SK-N-SH (cell line): ENCODE results near the gene ALOXE3. TPM values are rescaled to one million over a fixed set of nuclear protein-coding genes. Genes with fewer than 3 reads are reported as not detected.
"Not testable (repeated sequence)": the region's sequence is repeated elsewhere in the genome, so short reads cannot be mapped to it uniquely, and the experiment has no call there.

Source experiments
- CTCF ChIA-PET: fragments of 300-600, 350-600 bp; formaldehyde crosslinking; extraction: SDS; loops from one replicate; lab custom pipeline; 2021; lab: Yijun Ruan, JAX
- POLR2A ChIA-PET: fragments of 350-600 bp; sonication (Branson Sonifier 250); formaldehyde crosslinking; extraction: SDS; loops from one replicate; lab custom pipeline; 2020; ENCODE audit warnings: antibody characterized with exemption, inconsistent platforms; lab: Yijun Ruan, JAX
- DNase-seq: peaks from one replicate; pipeline ENCODE4 v3.0.0; 2012
- H2AFZ ChIP-seq: fragments of 200-600 bp; sonication (generic); 2 replicates; pipeline ENCODE4 v1.8.1; 2016; ENCODE audit warnings: antibody characterized with exemption, mild to moderate bottlenecking, low read depth
- H3F3A ChIP-seq: fragments of 200-600 bp; sonication (generic); replicated peaks from 2 replicates; pipeline ENCODE3; 2016; ENCODE audit warnings: antibody characterized with exemption, mild to moderate bottlenecking; ENCODE audit not compliant: insufficient read depth
- H3K27ac ChIP-seq, 2 experiments: fragments of 200-500 bp in 1 of 2; fragments of 200-600 bp in 1 of 2; sonication (Bioruptor generic) in 1 of 2; sonication (generic), shearing (Covaris generic) in 1 of 2; 2 replicates each; pipeline versions ENCODE4 v1.5.1 to v1.6.1; 2014 to 2016; ENCODE audit warnings: low read depth in 2 of 2, inconsistent platforms in 1 of 2, low read length in 1 of 2, mild to moderate bottlenecking in 1 of 2, mixed read lengths in 1 of 2
- H3K27me3 ChIP-seq: fragments of 200-600 bp; sonication (generic), shearing (Covaris generic); 2 replicates; pipeline ENCODE4 v1.6.1; 2016; ENCODE audit warnings: mixed run types; ENCODE audit not compliant: insufficient read depth
- H3K36me3 ChIP-seq, 2 experiments: fragments of 200-500 bp in 1 of 2; fragments of 200-600 bp in 1 of 2; sonication (Bioruptor generic) in 1 of 2; sonication (generic) in 1 of 2; replicated peaks in 1 of 2; 2 replicates each; pipeline versions ENCODE3 to v1.5.1; 2014 to 2016; ENCODE audit warnings: low read length in 1 of 2, mild to moderate bottlenecking in 1 of 2; ENCODE audit not compliant: insufficient read depth in 2 of 2, control insufficient read depth in 1 of 2
- H3K4me1 ChIP-seq, 2 experiments: fragments of 200-500 bp in 1 of 2; fragments of 200-600 bp in 1 of 2; sonication (Bioruptor generic) in 1 of 2; sonication (generic), shearing (Covaris generic) in 1 of 2; 2 replicates each; pipeline versions ENCODE4 v1.5.1 to v1.6.1; 2014 to 2016; ENCODE audit warnings: low read depth in 1 of 2, low read length in 1 of 2, mixed run types in 1 of 2; ENCODE audit not compliant: insufficient read depth in 2 of 2, control insufficient read depth in 1 of 2
- H3K4me2 ChIP-seq: fragments of 200-600 bp; sonication (generic), shearing (Covaris generic); 2 replicates; pipeline ENCODE4 v1.6.1; 2017; ENCODE audit warnings: mixed run types
- H3K4me3 ChIP-seq, 2 experiments: fragments of 200-500 bp in 1 of 2; fragments of 200-600 bp in 1 of 2; sonication (Bioruptor generic) in 1 of 2; sonication (generic), shearing (Covaris generic) in 1 of 2; 2 replicates each; pipeline versions ENCODE4 v1.5.1 to v1.8.1; 2014 to 2016; ENCODE audit warnings: low read depth in 2 of 2, inconsistent platforms in 1 of 2, low read length in 1 of 2, mild to moderate bottlenecking in 1 of 2, mixed read lengths in 1 of 2, moderate library complexity in 1 of 2
- H3K79me2 ChIP-seq: fragments of 200-600 bp; sonication (generic); 2 replicates; pipeline ENCODE4 v1.8.1; 2017; ENCODE audit warnings: mild to moderate bottlenecking; ENCODE audit not compliant: insufficient read depth
- H3K9ac ChIP-seq: fragments of 200-600 bp; sonication (generic); 2 replicates; pipeline ENCODE4 v1.6.1; 2017; ENCODE audit warnings: mixed run types
- H3K9me2 ChIP-seq: fragments of 200-600 bp; sonication (generic); 2 replicates; pipeline ENCODE4 v1.6.1; 2017; ENCODE audit warnings: mixed run types
- H3K9me3 ChIP-seq: fragments of 200-600 bp; sonication (generic); 2 replicates; pipeline ENCODE4 v1.6.1; 2017; ENCODE audit warnings: mixed run types, mild to moderate bottlenecking, moderate library complexity
- H4K20me1 ChIP-seq: fragments of 200-600 bp; sonication (generic); 2 replicates; pipeline ENCODE4 v1.6.1; 2017; ENCODE audit warnings: mild to moderate bottlenecking, mixed run types; ENCODE audit not compliant: insufficient read depth
- CHD2 ChIP-seq: fragments of 150-350 bp; IDR thresholded peaks from 2 replicates; pipeline ENCODE4 v1.6.1; 2018; ENCODE audit warnings: low read length; ENCODE audit not compliant: partially characterized antibody
- FOXJ3 ChIP-seq: sonication (generic); formaldehyde crosslinking; IDR thresholded peaks from 2 replicates; pipeline ENCODE4 v1.5.1; 2020; ENCODE audit warnings: mild to moderate bottlenecking, missing genetic modification reagents
- GABPA ChIP-seq: IDR thresholded peaks from 2 replicates; pipeline ENCODE4 v1.4.0; 2012; ENCODE audit warnings: low read depth, mild to moderate bottlenecking
- MEF2A ChIP-seq: IDR thresholded peaks from 2 replicates; pipeline ENCODE4 v1.4.0; 2012; ENCODE audit warnings: low read depth, borderline replicate concordance
- MXI1 ChIP-seq: IDR thresholded peaks from 2 replicates; pipeline ENCODE4 v1.6.1; 2012; ENCODE audit warnings: mild to moderate bottlenecking, low read depth, low read length, improper control_type of control experiment
- NFIC ChIP-seq: IDR thresholded peaks from 2 replicates; pipeline ENCODE4 v1.4.0; 2012; ENCODE audit warnings: borderline replicate concordance
- NRF1 ChIP-seq: IDR thresholded peaks from 2 replicates; pipeline ENCODE4 v1.6.1; 2012; ENCODE audit warnings: low read depth, mild to moderate bottlenecking, low read length
- POLR2AphosphoS5 ChIP-seq: IDR thresholded peaks from 2 replicates; pipeline ENCODE4 v1.6.1; 2012; ENCODE audit warnings: low read depth, low read length
- RAD21 ChIP-seq: IDR thresholded peaks from 2 replicates; pipeline ENCODE4 v1.6.1; 2012; ENCODE audit warnings: mild to moderate bottlenecking, low read length
- RCOR1 ChIP-seq: fragments of 150-350 bp; IDR thresholded peaks from 2 replicates; pipeline ENCODE4 v1.6.1; 2017; ENCODE audit warnings: antibody characterized with exemption, low read length
- RFX5 ChIP-seq: IDR thresholded peaks from 2 replicates; pipeline ENCODE4 v1.6.1; 2012; ENCODE audit warnings: mild to moderate bottlenecking, improper control_type of control experiment, low read length
- SMC3 ChIP-seq: IDR thresholded peaks from 2 replicates; pipeline ENCODE4 v1.6.1; 2012; ENCODE audit warnings: low read depth, low read length, improper control_type of control experiment
- TCF12 ChIP-seq: IDR thresholded peaks from 2 replicates; pipeline ENCODE4 v1.4.0; 2012
- TEAD4 ChIP-seq: IDR thresholded peaks from 2 replicates; pipeline ENCODE4 v1.4.0; 2012; ENCODE audit warnings: mild to moderate bottlenecking, borderline replicate concordance; ENCODE audit not compliant: insufficient read depth
- USF1 ChIP-seq: IDR thresholded peaks from 2 replicates; pipeline ENCODE4 v1.4.0; 2012; ENCODE audit warnings: low read depth, borderline replicate concordance
- WGBS: methylation state at CpG from one replicate; pipeline ENCODE4 v1.1.6; 2017; ENCODE audit warnings: low lambda C conversion rate; 5-methylcytosine and 5-hydroxymethylcytosine counted together
- polyA plus RNA-seq, 3 experiments: library from polyadenylated mRNA; depleted of rRNA; stranded (reverse); fragments of >200 nt; gene quantifications; 2 replicates each; pipeline ENCODE4 v1.2.3, GENCODE V29; 2012
- TF ChIP-seq, protein P1 (sequence below): IDR thresholded peaks from 2 replicates; pipeline ENCODE4 v1.4.0; 2012; ENCODE audit warnings: low read depth, borderline replicate concordance
- TF ChIP-seq, protein P2 (sequence below): fragments of 200-600 bp; sonication (generic); IDR thresholded peaks from 2 replicates; pipeline ENCODE4 v1.6.1; 2017; ENCODE audit warnings: antibody characterized with exemption, mild to moderate bottlenecking, moderate library complexity
- TF ChIP-seq, protein P3 (sequence below): IDR thresholded peaks from 2 replicates; pipeline ENCODE4 v1.4.0; 2012; ENCODE audit warnings: low read depth

The ALOXE3 gene
- polyA plus RNA-seq, 1 of the 3 experiments (the other 2 are of a cell fraction), result 0.46 TPM

- TF ChIP-seq, protein P1, sequence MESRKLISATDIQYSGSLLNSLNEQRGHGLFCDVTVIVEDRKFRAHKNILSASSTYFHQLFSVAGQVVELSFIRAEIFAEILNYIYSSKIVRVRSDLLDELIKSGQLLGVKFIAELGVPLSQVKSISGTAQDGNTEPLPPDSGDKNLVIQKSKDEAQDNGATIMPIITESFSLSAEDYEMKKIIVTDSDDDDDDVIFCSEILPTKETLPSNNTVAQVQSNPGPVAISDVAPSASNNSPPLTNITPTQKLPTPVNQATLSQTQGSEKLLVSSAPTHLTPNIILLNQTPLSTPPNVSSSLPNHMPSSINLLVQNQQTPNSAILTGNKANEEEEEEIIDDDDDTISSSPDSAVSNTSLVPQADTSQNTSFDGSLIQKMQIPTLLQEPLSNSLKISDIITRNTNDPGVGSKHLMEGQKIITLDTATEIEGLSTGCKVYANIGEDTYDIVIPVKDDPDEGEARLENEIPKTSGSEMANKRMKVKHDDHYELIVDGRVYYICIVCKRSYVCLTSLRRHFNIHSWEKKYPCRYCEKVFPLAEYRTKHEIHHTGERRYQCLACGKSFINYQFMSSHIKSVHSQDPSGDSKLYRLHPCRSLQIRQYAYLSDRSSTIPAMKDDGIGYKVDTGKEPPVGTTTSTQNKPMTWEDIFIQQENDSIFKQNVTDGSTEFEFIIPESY, result no peak
- TF ChIP-seq MEF2A, result no peak
- no peak for TF ChIP-seq CHD2
- TF ChIP-seq USF1, result no peak
- no peak for TF ChIP-seq SMC3
Observed at GRCh38 chr17:8080208-8080798, 38.0 kb downstream of the ALOXE3 start (continued).

DNA sequence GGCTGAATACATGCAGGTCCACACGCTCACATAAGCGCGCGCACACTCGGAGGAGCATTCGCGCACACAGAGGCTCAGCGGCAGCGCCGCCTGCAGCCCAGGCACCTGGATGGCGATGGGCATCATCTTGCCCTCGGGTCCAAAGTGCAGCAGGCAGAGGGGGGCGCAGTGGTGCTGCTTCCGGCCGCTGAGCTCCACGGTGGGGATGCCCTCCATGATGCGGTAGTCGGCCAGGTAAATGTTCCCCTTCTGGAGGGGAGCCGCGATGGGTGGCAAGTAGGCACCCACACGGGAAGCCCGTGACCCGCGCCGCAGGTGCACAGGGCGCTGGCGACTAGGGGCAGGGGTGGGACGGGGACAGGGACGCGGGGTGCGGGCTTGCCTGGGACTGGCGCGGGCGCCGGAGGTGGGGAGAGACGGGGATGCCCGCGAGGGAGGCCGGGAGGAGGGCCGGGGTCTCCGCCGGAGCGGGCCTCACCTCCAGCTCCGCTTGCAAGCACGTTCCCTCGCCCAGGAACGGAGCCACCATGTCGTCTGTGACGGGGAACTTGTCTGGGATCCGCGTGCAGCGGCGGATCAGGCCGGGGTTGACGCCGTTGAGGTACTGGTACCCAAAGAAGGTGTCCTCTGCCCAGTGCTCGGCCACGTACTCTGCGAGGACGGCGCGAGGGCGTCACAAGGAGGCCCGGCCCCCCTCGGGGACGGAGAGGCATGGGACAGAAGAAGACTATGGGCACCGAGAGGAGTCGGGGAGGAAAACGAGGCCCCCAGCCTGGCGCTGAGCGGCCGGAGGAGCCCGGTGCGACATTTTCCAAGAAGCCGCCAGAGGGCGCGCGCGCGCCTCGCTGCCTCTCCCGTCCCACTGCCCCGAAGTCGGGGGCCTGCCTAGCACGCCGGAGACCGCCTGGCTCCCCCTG lies 38.8 kb downstream of the ALOXE3 start:
- ChIA-PET POLR2A (interaction anchor here (0.7 kb wide), 1 partner anchor 216 kb away, joined by 3 read pairs; no protein-coding TSS in a partner anchor), CTCF (interaction anchor here (0.6 to 20.8 kb wide), 35 partner anchors 9 to 234 kb away, joined by 3 to 390 read pairs (median 4); partner anchors contain the start of genes ALOX12B and ALOXE3)
- peak; percentile 95 for DNase-seq
- peaks cover 0 to 6% of the 10 kb centered on the region in 2 experiments; a peak in 1 of 4 replicates for H3K4me1 ChIP-seq
- peak overlapping the region; percentile 43; the same call in 1 of the 2 replicates for H3K9ac ChIP-seq
- peak overlapping the region; percentile 91 for H3K4me2 ChIP-seq
- peak overlapping the region; percentile 74 for H2AFZ ChIP-seq
- WGBS, result 0% methylated on average over 31 of the region's 87 CpGs
- H3K27me3 ChIP-seq, result peaks cover 33% of the 10 kb centered on the region
- H3K27ac ChIP-seq, result peak overlapping the region in 1 of 2 experiments; percentile 58; a peak in 1 of 4 replicates
- no peaks in the 10 kb centered on the region for H3K9me2 ChIP-seq
- H3K36me3 ChIP-seq, result no peaks in the 10 kb centered on the region
- H3K79me2 ChIP-seq, result no peaks in the 10 kb centered on the region
- H4K20me1 ChIP-seq, result no peaks in the 10 kb centered on the region
- peak overlapping the region; percentile 49 to 63 for H3K4me3 ChIP-seq
- H3K9me3 ChIP-seq, result no peaks in the 10 kb centered on the region
- no peaks in the 10 kb centered on the region for H3F3A ChIP-seq
- TF ChIP-seq RCOR1 (peak; percentile 23; the same call in 1 of the 2 replicates), TCF12 (no peak), CHD2 (peak; percentile 9), POLR2AphosphoS5 (no peak), GABPA (0 out of 2 replicates have a peak, but pooled peaks have one; percentile 30), MXI1 (peak; percentile 48; the same call in 1 of the 2 replicates), NFIC (no peak), SMC3 (peak; percentile 54), NRF1 (peak; percentile 53; the same call in 1 of the 2 replicates), RAD21 (peak; percentile 60), TEAD4 (no peak), FOXJ3 (CRISPR knock-in tag) (no peak), RFX5 (no peak)
- TF ChIP-seq, protein P2, sequence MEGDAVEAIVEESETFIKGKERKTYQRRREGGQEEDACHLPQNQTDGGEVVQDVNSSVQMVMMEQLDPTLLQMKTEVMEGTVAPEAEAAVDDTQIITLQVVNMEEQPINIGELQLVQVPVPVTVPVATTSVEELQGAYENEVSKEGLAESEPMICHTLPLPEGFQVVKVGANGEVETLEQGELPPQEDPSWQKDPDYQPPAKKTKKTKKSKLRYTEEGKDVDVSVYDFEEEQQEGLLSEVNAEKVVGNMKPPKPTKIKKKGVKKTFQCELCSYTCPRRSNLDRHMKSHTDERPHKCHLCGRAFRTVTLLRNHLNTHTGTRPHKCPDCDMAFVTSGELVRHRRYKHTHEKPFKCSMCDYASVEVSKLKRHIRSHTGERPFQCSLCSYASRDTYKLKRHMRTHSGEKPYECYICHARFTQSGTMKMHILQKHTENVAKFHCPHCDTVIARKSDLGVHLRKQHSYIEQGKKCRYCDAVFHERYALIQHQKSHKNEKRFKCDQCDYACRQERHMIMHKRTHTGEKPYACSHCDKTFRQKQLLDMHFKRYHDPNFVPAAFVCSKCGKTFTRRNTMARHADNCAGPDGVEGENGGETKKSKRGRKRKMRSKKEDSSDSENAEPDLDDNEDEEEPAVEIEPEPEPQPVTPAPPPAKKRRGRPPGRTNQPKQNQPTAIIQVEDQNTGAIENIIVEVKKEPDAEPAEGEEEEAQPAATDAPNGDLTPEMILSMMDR, result peak; percentile 79
- TF ChIP-seq, protein P3, sequence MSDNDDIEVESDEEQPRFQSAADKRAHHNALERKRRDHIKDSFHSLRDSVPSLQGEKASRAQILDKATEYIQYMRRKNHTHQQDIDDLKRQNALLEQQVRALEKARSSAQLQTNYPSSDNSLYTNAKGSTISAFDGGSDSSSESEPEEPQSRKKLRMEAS, result peak; percentile 82

- H3K79me2 ChIP-seq, H2AFZ ChIP-seq, POLR2A ChIA-PET, H4K20me1 ChIP-seq, H3F3A ChIP-seq, H3K4me2 ChIP-seq, H3K9me3 ChIP-seq, DNase-seq, H3K4me3 ChIP-seq, H3K27ac ChIP-seq, H3K9ac ChIP-seq, H3K9me2 ChIP-seq, H3K36me3 ChIP-seq: not testable (repeated sequence)
- WGBS, result 78% methylated on average over 4 of the region's 5 CpGs
- CTCF ChIA-PET, result interaction anchor here (1.6 to 20.8 kb wide), 8 partner anchors 13 to 40 kb away, joined by 3 to 390 read pairs (median 51); partner anchors contain the start of genes ALOX12B and ALOXE3
- H3K4me1 ChIP-seq, result peaks cover 0 to 11% of the 10 kb centered on the region in 2 experiments; a peak in 1 of 4 replicates
- peaks cover 34% of the 10 kb centered on the region for H3K27me3 ChIP-seq
Observed at GRCh38 chr17:8077939-8078338, 40.4 kb downstream of the ALOXE3 start.
